PFSK-1 (cell line): ENCODE measurements around the gene OR52N5.

Experiments used
- FOXP2 ChIP-seq: optimal IDR thresholded peaks from 2 replicates; pipeline ENCODE3; 2011; ENCODE audit warnings: borderline replicate concordance, control low read depth, inconsistent platforms; ENCODE audit not compliant: insufficient read depth; ENCODE audit errors: extremely low read length, extremely low read depth
- POLR2AphosphoS5 ChIP-seq: IDR thresholded peaks from 2 replicates; pipeline ENCODE4 v1.6.1; 2012; ENCODE audit warnings: low read depth, mild to moderate bottlenecking, control low read depth, low read length, moderate library complexity
- SIN3A ChIP-seq: IDR thresholded peaks from 2 replicates; pipeline ENCODE4 v1.6.1; 2012; ENCODE audit warnings: mild to moderate bottlenecking, low read length, moderate library complexity, borderline replicate concordance; ENCODE audit not compliant: insufficient read depth
- TAF1 ChIP-seq: IDR thresholded peaks from 2 replicates; pipeline ENCODE4 v1.6.1; 2012; ENCODE audit warnings: low read length, control low read depth, borderline replicate concordance; ENCODE audit not compliant: insufficient read depth
- TF ChIP-seq, protein P1 (sequence below), 2 experiments: IDR thresholded peaks; 2 replicates each; pipeline versions ENCODE4 v1.6.1 to v1.8.0; 2011 to 2012; ENCODE audit warnings: low read depth in 2 of 2, low read length in 2 of 2, control low read depth in 1 of 2, inconsistent platforms in 1 of 2, mild to moderate bottlenecking in 1 of 2, moderate library complexity in 1 of 2; ENCODE audit not compliant: insufficient read depth in 1 of 2

OR52N5 gene

DNA sequence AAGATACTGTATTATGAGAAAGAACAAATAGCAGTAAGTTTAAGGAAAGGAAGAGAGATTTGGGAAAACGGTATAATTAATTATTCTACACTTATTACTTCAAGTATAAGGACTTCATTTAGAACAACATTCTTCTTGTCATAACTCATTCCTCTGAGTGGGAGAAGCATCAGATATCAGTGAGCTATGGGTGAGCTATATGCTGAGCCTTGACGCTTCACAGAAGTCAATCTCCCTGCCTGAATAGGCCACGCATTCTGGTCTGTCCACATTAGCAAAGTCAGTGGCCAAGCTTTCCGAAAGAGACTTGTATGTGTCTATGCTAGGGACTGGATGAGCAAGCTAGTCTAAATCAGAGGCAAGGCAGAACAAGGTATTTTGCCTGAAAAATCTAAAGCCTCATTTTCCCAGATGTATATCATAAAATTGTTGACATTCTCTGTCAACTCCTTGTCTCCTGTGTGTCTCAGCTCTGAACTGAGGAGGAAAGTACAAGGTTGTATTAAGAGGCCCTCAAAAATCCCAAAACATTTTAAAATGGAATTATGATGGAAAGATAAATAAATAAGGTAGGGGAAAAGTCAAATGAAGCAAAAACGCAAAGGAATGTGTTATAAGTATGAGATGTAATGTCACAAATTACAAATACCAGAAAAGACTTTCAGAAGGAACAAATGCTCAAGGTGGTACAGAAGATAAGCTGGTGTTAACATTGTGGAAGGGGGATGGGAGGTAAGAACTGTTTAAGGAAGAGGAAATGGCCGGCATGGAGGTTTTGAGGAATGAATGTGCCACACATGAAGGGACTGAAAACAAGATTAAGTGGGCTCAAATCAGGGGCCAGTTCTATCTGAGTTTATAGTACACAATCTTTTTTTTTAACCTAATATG, 27.0 kb upstream of the OR52N5 start:
- TF ChIP-seq FOXP2 (no peak), POLR2AphosphoS5 (no peak), SIN3A (no peak), TAF1 (no peak)
- TF ChIP-seq, protein P1, sequence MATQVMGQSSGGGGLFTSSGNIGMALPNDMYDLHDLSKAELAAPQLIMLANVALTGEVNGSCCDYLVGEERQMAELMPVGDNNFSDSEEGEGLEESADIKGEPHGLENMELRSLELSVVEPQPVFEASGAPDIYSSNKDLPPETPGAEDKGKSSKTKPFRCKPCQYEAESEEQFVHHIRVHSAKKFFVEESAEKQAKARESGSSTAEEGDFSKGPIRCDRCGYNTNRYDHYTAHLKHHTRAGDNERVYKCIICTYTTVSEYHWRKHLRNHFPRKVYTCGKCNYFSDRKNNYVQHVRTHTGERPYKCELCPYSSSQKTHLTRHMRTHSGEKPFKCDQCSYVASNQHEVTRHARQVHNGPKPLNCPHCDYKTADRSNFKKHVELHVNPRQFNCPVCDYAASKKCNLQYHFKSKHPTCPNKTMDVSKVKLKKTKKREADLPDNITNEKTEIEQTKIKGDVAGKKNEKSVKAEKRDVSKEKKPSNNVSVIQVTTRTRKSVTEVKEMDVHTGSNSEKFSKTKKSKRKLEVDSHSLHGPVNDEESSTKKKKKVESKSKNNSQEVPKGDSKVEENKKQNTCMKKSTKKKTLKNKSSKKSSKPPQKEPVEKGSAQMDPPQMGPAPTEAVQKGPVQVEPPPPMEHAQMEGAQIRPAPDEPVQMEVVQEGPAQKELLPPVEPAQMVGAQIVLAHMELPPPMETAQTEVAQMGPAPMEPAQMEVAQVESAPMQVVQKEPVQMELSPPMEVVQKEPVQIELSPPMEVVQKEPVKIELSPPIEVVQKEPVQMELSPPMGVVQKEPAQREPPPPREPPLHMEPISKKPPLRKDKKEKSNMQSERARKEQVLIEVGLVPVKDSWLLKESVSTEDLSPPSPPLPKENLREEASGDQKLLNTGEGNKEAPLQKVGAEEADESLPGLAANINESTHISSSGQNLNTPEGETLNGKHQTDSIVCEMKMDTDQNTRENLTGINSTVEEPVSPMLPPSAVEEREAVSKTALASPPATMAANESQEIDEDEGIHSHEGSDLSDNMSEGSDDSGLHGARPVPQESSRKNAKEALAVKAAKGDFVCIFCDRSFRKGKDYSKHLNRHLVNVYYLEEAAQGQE (IDR thresholded peaks at IDR 0.05; ENCODE audit: insufficient read depth in 1 of 2, low read depth in 2 of 2, low read length in 2 of 2) = no peak

DNA sequence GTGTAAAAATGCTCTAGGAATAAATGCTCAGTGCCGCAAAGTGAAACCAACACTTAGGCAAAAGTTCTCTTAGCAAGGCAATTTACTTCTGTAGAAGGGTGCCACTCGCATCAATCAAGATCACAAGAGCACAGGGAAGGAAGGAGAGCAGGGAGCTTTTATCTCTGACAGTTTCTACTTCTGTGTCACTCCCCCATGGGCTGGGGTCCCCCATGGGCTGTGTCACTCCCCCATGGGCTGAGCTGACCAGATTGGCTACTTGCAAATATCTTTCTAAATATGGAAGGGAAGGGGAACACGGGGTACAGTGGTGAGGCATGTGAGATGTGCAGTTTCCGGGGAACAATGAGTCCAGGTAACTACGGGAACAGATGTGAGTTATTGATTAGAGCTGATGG, 26.0 kb upstream of the OR52N5 start:
- TF ChIP-seq FOXP2 (no peak), TAF1 (no peak), SIN3A (no peak), POLR2AphosphoS5 (no peak)
- TF ChIP-seq, protein P1 (IDR thresholded peaks at IDR 0.05; ENCODE audit: insufficient read depth in 1 of 2, low read depth in 2 of 2, low read length in 2 of 2) = no peak

DNA sequence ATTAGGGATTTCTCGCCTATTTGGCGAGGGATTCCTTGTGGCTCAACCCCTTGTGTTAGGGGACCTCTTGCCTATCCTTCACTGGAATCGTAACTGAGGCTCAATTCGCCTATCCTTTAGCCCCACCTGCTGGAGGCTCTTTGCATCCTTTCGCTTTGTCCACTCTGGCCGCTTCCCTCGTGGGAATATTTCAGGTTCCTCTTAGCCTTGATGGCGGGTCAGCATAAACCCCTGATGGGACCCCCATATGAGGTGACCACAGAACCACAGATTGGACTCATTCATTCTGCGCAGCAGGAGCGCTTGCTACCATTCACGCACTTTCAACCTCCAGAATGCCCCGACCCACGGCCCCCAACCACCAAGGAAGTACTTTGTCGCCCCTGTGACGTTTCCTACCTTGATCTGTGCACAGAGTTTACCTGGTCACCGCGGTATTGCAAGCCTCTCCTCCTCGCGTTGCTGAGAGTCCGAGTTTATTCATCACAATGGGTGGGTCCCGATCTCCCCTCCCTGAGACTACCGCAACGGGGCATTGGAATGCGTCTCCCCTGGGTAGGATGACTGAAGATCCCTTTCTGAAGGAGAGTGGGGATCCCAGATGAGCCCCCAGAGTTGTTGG, 25.5 kb upstream of the OR52N5 start, which contains the start of gene OR52N2:
Gene OR52N2, plus strand, starts transcription at position 425 of the 622 bp plus-strand sequence. CDS start 11,412 bp downstream, outside the sequence.
- no peak for TF ChIP-seq FOXP2
- TF ChIP-seq, protein P1 (IDR thresholded peaks at IDR 0.05; ENCODE audit: insufficient read depth in 1 of 2, low read depth in 2 of 2, low read length in 2 of 2) = no peak
- TF ChIP-seq POLR2AphosphoS5 = no peak
- no peak for TF ChIP-seq SIN3A
- TF ChIP-seq TAF1 = no peak

DNA sequence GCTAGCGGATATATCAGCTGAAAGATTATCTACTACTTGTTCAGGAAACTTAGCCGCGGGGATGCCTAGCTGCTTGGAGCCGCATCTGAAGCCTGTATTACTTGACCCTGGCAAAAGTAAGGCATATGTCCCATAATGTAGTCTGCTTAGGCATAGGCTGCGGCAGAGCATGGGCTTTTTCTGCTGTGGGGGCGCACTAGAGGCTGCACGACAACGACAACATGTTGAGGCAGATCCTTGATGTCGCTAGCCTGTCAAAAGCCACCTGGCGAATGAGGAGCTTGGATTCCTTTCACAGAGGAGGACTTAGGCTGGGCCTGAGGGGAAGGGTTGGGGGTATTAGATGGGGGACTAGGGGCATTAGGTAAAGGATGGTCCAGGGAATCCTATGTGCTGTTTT, 24.4 kb upstream of the OR52N5 start:
- TF ChIP-seq SIN3A (no peak), TAF1 (no peak), FOXP2 (no peak), POLR2AphosphoS5 (no peak)

DNA sequence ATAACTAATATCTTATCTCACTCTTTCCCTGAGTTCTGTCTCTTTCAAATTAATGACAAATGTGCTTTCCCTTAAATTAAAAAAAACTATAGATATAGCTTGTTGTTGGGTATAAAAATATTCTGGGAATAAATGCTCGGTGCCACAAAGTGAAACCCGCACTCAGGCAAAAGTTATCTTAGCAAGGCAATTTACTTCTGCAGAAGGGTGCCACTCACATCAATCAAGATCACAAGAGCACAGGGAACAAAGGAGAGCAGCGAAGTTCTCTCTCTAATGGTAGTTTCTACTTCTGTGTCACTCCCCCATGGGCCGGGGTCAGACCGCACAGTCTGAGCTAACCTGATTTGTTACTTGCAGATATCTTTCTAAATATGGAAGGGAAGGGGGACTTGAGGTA, 20.8 kb upstream of the OR52N5 start:
- TF ChIP-seq POLR2AphosphoS5 = no peak
- TF ChIP-seq FOXP2 = no peak
- TF ChIP-seq, protein P1 (IDR thresholded peaks at IDR 0.05; ENCODE audit: insufficient read depth in 1 of 2, low read depth in 2 of 2, low read length in 2 of 2) = no peak
- TF ChIP-seq SIN3A = no peak
- TF ChIP-seq TAF1 = no peak
